Sigmoid colon (tissue), 7 donors: ENCODE results near the gene ATXN2. TPM values are rescaled to one million over a fixed set of nuclear protein-coding genes. Genes with fewer than 3 reads are reported as not detected.

Experiments
- DNase-seq: peaks from one replicate; pipeline ENCODE4 v3.0.0-alpha.2; 2019
- H3K27ac ChIP-seq, 4 donors: fragments of 200-600 bp; sonication (generic); one replicate each; pipeline ENCODE4 v1.5.1; 2016 to 2019; ENCODE audit warnings: mild to moderate bottlenecking in 1 of 4
- H3K27me3 ChIP-seq, 3 donors: fragments of 200-600 bp; sonication (generic); one replicate each; pipeline ENCODE4 v1.5.1; 2019; ENCODE audit warnings: mild to moderate bottlenecking in 1 of 3
- H3K36me3 ChIP-seq, 4 donors: fragments of 200-600 bp; sonication (generic); one replicate each; pipeline ENCODE4 v1.5.1; 2016 to 2019
- H3K4me1 ChIP-seq, 4 donors: fragments of 200-600 bp; sonication (generic); one replicate each; pipeline ENCODE4 v1.5.1; 2017 to 2019
- H3K4me3 ChIP-seq, 4 donors: fragments of 200-600 bp; sonication (generic); one replicate each; pipeline ENCODE4 v1.5.1; 2017 to 2019; ENCODE audit warnings: mild to moderate bottlenecking in 2 of 4, moderate library complexity in 1 of 4
- H3K9me3 ChIP-seq, 4 donors: fragments of 200-600 bp in 3 of 4; sonication (generic) in 3 of 4; one replicate each; pipeline versions ENCODE4 v1.5.1 to v1.6.1; 2013 to 2019
- CTCF ChIP-seq, 4 experiments: fragments of 450-650 bp in 3 of 4; fragments of 200-600 bp in 1 of 4; IDR thresholded peaks; one replicate each; pipeline ENCODE4 v1.5.1; 2016 to 2019; ENCODE audit warnings: antibody characterized with exemption in 4 of 4, mild to moderate bottlenecking in 3 of 4, moderate library complexity in 2 of 4
- EP300 ChIP-seq, 4 donors: sonication (generic); formaldehyde crosslinking; IDR thresholded peaks; one replicate each; pipeline ENCODE4 v1.6.1; 2017; ENCODE audit warnings: antibody characterized with exemption in 4 of 4
- POLR2A ChIP-seq, 2 donors: fragments of 450-650 bp; IDR thresholded peaks; one replicate each; pipeline ENCODE4 v1.6.1; 2016; ENCODE audit warnings: antibody characterized with exemption in 2 of 2, mild to moderate bottlenecking in 2 of 2, moderate library complexity in 2 of 2
- POLR2AphosphoS5 ChIP-seq, 4 donors: sonication (generic); formaldehyde crosslinking; IDR thresholded peaks; one replicate each; pipeline ENCODE4 v1.6.1; 2017; ENCODE audit warnings: antibody characterized with exemption in 4 of 4
- WGBS, 2 donors: extraction: QIAGEN DNeasy Blood & Tissue Kit; methylation state at CpG; one replicate each; pipeline ENCODE4 v1.1.7; 2013; 5-methylcytosine and 5-hydroxymethylcytosine counted together
- intact Hi-C: fragments of 100-400 bp; cut with DNase I; formaldehyde crosslinking; loops from one replicate; pipeline ENCODE4 v1.15.1; 2023
- polyA plus RNA-seq, 3 donors: library from polyadenylated mRNA; stranded (reverse); fragments of 200-250 nt; gene quantifications; one replicate each; pipeline ENCODE4 v1.2.3, GENCODE V29; 2013
- total RNA-seq, 4 donors: library from RNA; depleted of rRNA; stranded (reverse); fragments of >200 nt; gene quantifications; one replicate each; pipeline ENCODE4 v1.1.0, GENCODE V29; 2016
- donor health status: healthy with polysubstance abuse.
- donor health status: Bipolar disorder and iron deficiency.
- donor health status: healthy.

ATXN2 gene
- total and polyA plus RNA-seq, 7 donors: 6.5 to 119 (median 42.5) TPM

DNA sequence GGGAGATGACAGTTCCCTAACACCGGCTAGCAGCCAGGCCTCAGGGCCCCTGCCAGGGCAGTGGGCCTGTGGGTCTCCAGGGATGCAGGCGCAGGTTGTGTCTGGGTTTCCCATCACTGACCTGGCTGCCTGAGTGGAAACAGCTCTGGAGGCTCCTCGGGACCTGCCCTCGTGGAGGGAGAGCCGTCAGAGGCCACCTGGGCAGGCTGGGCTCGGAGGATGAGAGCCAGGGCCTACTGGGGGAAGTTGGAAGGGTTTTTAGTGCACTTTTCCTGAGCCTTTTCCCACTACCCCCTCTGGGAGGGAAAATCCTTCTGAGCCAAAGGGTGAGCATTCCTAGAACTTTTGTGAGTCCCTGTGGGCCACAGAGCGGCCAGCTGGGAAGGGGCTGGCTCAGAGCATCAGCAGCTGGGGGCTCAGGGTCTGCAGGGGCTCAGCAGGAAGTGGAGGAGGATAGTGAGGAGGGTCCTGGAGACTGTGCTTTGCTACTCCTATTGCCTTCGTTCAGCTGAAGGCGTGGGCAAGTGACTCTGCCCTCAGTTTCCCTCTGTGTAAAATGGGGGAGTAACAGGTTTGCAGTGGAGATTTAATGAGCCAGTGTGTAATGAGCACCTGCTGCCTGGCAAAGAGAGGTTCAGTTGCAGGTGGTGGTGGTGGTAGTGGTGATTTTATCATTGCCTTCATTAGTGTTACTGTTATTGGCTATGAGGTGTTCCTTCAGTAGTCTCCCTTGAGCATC lies 191.6 kb downstream of the ATXN2 start:
- peak overlapping the region; percentile 57 to 96 (median 76) for H3K4me3 ChIP-seq
- peak overlapping the region; percentile 77 to 88 (median 83) for H3K27ac ChIP-seq
- H3K4me1 ChIP-seq: peaks cover 0 to 88% (median 67%) of the 10 kb centered on the region in 4 donors
- intact Hi-C loops: loop anchor here (10.0 kb wide), 1 partner anchor 267 kb away; no protein-coding TSS in a partner anchor
- no peak for DNase-seq
- no peaks in the 10 kb centered on the region for H3K36me3 ChIP-seq
- WGBS, 2 donors: 51 to 75% methylated on average over 9 of the region's 9 CpGs
- TF ChIP-seq EP300 (IDR thresholded peaks at IDR 0.05) (no peak), POLR2A (IDR thresholded peaks at IDR 0.05) (no peak), CTCF (IDR thresholded peaks at IDR 0.05) (no peak), POLR2AphosphoS5 (IDR thresholded peaks at IDR 0.05) (no peak)
- no peaks in the 10 kb centered on the region for H3K9me3 ChIP-seq
- no peaks in the 10 kb centered on the region for H3K27me3 ChIP-seq

DNA sequence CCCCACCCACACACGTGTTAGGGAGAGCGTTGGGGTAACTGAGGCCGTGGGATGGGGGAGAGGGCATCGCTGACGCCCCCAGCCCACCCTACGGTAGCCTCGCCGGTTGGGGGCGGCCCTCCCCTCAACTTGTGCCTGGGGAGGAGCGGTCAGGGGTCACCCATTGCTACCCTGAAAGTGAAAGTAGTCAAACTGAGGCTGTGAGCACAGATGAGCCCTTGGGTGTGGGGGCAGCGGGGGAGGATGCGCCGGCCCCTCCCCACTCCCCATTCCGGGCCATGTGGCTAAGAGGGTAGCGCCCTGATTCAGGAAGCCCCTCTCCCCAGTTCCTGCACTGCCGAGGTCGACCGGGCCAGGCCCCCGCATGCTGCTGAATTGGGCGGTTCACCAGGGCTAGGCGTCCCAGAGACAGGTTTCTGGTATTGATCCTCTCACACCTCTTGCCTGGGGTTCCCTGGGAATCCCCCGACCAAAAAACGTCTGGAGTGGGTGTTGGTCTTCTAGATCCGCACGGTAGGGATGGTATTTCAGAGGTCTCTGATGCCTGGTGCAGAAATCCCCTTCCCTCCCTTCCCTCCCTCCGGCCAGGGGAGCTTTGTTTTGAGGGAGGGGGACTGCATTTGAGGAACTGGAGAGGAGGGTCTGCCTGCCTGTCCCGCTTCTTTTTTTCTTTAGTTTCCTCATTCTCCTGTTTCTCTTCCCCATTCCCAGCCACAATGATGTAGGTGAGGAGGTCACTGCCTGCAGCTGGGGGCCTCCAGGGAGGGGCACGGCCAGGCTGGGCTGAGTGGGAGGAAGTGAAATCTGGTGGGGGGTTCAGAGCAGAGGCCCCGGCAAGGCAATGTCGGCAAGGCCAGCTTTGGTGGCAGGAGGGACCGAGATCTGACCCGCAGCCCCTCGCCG lies 192.4 kb downstream of the ATXN2 start:
- TF ChIP-seq CTCF (IDR thresholded peaks at IDR 0.05) (no peak), POLR2AphosphoS5 (IDR thresholded peaks at IDR 0.05) (peak in 3 of 4 donors; percentile 18 to 43 (median 33))
- no peaks in the 10 kb centered on the region for H3K36me3 ChIP-seq
- H3K4me1 ChIP-seq: peaks cover 0 to 81% (median 64%) of the 10 kb centered on the region in 4 donors
- intact Hi-C loops: loop anchor here (10.0 kb wide), 1 partner anchor 268 kb away; no protein-coding TSS in a partner anchor
- WGBS, 2 donors: 11 to 27% methylated on average over 34 of the region's 34 CpGs
- H3K9me3 ChIP-seq: no peaks in the 10 kb centered on the region
- no peaks in the 10 kb centered on the region for H3K27me3 ChIP-seq
- DNase-seq: peak; percentile 81
- H3K27ac ChIP-seq: peak overlapping the region; percentile 77 to 88 (median 83)
- peak overlapping the region; percentile 57 to 96 (median 76) for H3K4me3 ChIP-seq

DNA sequence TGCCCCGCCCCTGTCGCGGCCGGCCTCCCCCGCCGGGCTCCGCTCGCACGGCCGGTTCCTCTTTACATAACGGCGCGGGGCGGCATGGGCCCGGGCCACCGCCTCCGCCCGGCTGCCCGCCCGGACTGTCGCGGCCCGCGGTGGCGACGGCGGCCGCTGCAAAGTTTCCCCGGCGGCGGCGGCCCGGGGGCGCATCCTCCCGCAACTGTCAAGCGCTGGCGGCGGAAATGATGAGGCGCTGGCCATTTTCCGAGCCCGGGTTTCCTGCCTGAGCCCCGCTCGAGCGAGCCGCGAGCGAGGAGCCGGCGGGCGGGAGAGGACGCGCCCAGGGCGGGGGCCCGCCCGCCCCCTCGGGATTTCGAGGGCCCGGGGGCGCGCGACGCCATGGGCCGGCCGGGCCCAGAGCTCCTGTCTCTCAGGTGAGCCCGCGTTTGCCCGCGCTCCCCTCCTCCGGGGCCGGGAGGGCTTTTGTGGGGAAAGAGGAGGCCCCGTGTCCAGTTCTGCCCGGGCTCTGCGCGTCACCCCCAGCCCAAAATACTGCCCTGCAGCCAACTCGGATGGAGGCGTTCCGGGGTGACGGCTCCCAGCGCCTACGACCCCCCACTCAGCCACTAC lies 193.1 kb downstream of the ATXN2 start, which contains the start of gene SH2B3:
SH2B3 (plus strand) TSS at position 65 of the 615 bp plus-strand sequence. CDS start 12,223 bp downstream, outside the sequence.
- peaks cover 0 to 73% (median 62%) of the 10 kb centered on the region in 4 donors for H3K4me1 ChIP-seq
- WGBS, 2 donors: 1% methylated on average over 80 of the region's 80 CpGs
- intact Hi-C loops: loop anchor here (10.0 kb wide), 1 partner anchor 269 kb away; no protein-coding TSS in a partner anchor

More for the DNA sequence above, 193.1 kb downstream of the ATXN2 start, which contains the start of gene SH2B3:
- no peaks in the 10 kb centered on the region for H3K36me3 ChIP-seq
- H3K4me3 ChIP-seq: peak within 1 kb of the TSS; percentile 57 to 96 (median 76)
- peak in 3 of 4 donors; percentile 46 to 59 (median 48) for TF ChIP-seq POLR2AphosphoS5 (IDR thresholded peaks at IDR 0.05)
- TF ChIP-seq CTCF (IDR thresholded peaks at IDR 0.05): no peak
- TF ChIP-seq EP300 (IDR thresholded peaks at IDR 0.05): no peak
- no peak for TF ChIP-seq POLR2A (IDR thresholded peaks at IDR 0.05)
- H3K27me3 ChIP-seq: no peaks in the 10 kb centered on the region
- H3K27ac ChIP-seq: peak within 1 kb of the TSS; percentile 77 to 88 (median 83)
- H3K9me3 ChIP-seq: no peaks in the 10 kb centered on the region
- DNase-seq: no peak
